H1 (cell line): Measurements from ENCODE around the gene ABCB11. TPM values are rescaled to one million over a fixed set of nuclear protein-coding genes. Genes with fewer than 3 reads are reported as not detected.

ENCODE experiments used
- CTCF ChIA-PET: fragments of 300-600 bp; sonication (Branson Sonifier 250); formaldehyde crosslinking; loops from one replicate; lab custom pipeline; 2021; ENCODE audit not compliant: partially characterized antibody; lab: Charles Lee
- POLR2A ChIA-PET: fragments of 300-600 bp; sonication (Branson Sonifier 250); formaldehyde crosslinking; loops from one replicate; lab custom pipeline; 2021; ENCODE audit warnings: inconsistent platforms; ENCODE audit not compliant: partially characterized antibody; lab: Charles Lee
- DNase-seq, 2 experiments: peaks; one replicate each; pipeline versions ENCODE4 v3.0.0 to v3.0.0-alpha.2; 2010 to 2022; ENCODE audit warnings: low spot score in 2 of 2, low read depth in 1 of 2, mixed read lengths in 1 of 2
- FAIRE-seq: peaks from 2 replicates; lab custom pipeline; 2011; peaks lifted over from hg19 to GRCh38; lab: Jason Lieb, UNC
- H2AFZ ChIP-seq: 2 replicates; pipeline ENCODE4 v1.8.1; 2012; ENCODE audit warnings: low read length, inconsistent platforms
- H2AK5ac ChIP-seq: 2 replicates; pipeline ENCODE4 v1.6.1; 2013; ENCODE audit warnings: low read depth, low read length
- H2BK120ac ChIP-seq: replicated peaks from 2 replicates; pipeline ENCODE3; 2013; ENCODE audit warnings: low read depth, low read length, inconsistent platforms
- H2BK12ac ChIP-seq: 2 replicates; pipeline ENCODE4 v1.6.1; 2013; ENCODE audit warnings: low read depth, low read length
- H2BK15ac ChIP-seq: 2 replicates; pipeline ENCODE4 v1.6.1; 2013; ENCODE audit warnings: low read length
- H2BK20ac ChIP-seq: 2 replicates; pipeline ENCODE4 v1.6.1; 2013; ENCODE audit warnings: low read length
- H2BK5ac ChIP-seq: 2 replicates; pipeline ENCODE4 v1.6.1; 2013; ENCODE audit warnings: low read depth, low read length
- H3K14ac ChIP-seq: 2 replicates; pipeline ENCODE4 v1.6.1; 2013; ENCODE audit warnings: inconsistent platforms; ENCODE audit not compliant: insufficient read length
- H3K18ac ChIP-seq: 2 replicates; pipeline ENCODE4 v1.6.1; 2013; ENCODE audit warnings: low read length; ENCODE audit errors: extremely low read depth
- H3K23ac ChIP-seq: 2 replicates; pipeline ENCODE4 v1.6.1; 2013; ENCODE audit warnings: inconsistent platforms; ENCODE audit not compliant: insufficient read length
- H3K23me2 ChIP-seq: 2 replicates; pipeline ENCODE4 v1.6.1; 2013; ENCODE audit warnings: low read depth, low read length
- H3K27ac ChIP-seq: 2 replicates; pipeline ENCODE4 v1.6.1; 2011; ENCODE audit warnings: low read depth, low read length, inconsistent platforms
- H3K27me3 ChIP-seq, 4 experiments: replicated peaks in 1 of 4; 1 replicate in 1 of 4; 2 replicates in 3 of 4; pipeline versions ENCODE4 v1.6.1 to v1.8.1; 2011 to 2013; ENCODE audit warnings: low read length in 3 of 4, mild to moderate bottlenecking in 3 of 4, inconsistent platforms in 2 of 4, mixed read lengths in 2 of 4, moderate library complexity in 1 of 4; ENCODE audit not compliant: control insufficient read depth in 3 of 4, insufficient read depth in 3 of 4; ENCODE audit errors: extremely low read depth in 1 of 4
- H3K36me3 ChIP-seq, 4 experiments: 2 replicates each; pipeline versions ENCODE4 v1.6.1 to v1.8.1; 2011 to 2013; ENCODE audit warnings: mild to moderate bottlenecking in 4 of 4, low read length in 3 of 4, moderate library complexity in 2 of 4, control low read depth in 1 of 4, inconsistent platforms in 1 of 4; ENCODE audit not compliant: insufficient read depth in 4 of 4, control insufficient read depth in 2 of 4
- H3K4ac ChIP-seq: replicated peaks from 2 replicates; pipeline ENCODE3; 2013; ENCODE audit warnings: low read length, low read depth, mixed read lengths, inconsistent platforms; ENCODE audit not compliant: insufficient read length
- H3K4me1 ChIP-seq, 4 experiments: replicated peaks in 1 of 4; 1 replicate in 1 of 4; 2 replicates in 3 of 4; pipeline versions ENCODE4 v1.6.1 to v1.8.1; 2011 to 2013; ENCODE audit warnings: low read length in 3 of 4, inconsistent platforms in 2 of 4, mixed read lengths in 1 of 4; ENCODE audit not compliant: insufficient read depth in 4 of 4, control insufficient read depth in 3 of 4
- H3K4me2 ChIP-seq, 2 experiments: 2 replicates each; pipeline versions ENCODE4 v1.6.1 to v1.8.1; 2011 to 2013; ENCODE audit warnings: low read depth in 2 of 2, low read length in 2 of 2, control low read depth in 1 of 2, inconsistent platforms in 1 of 2, mild to moderate bottlenecking in 1 of 2; ENCODE audit not compliant: insufficient read depth in 1 of 2
- H3K4me3 ChIP-seq, 4 experiments: fragments of 200-600, 300-600 bp in 1 of 4; sonication (generic), shearing (Covaris generic), sonication (Bioruptor Twin) in 1 of 4; 2 replicates each; pipeline versions ENCODE4 v1.5.1 to v1.8.1; 2011 to 2016; ENCODE audit warnings: low read length in 4 of 4, low read depth in 3 of 4, control low read depth in 2 of 4, inconsistent platforms in 2 of 4, mild to moderate bottlenecking in 2 of 4, mixed read lengths in 1 of 4, moderate library complexity in 1 of 4; ENCODE audit not compliant: insufficient read depth in 2 of 4; ENCODE audit errors: extremely low read depth in 1 of 4
- H3K56ac ChIP-seq: replicated peaks from 2 replicates; pipeline ENCODE3; 2013; ENCODE audit warnings: low read depth, mild to moderate bottlenecking, mixed read lengths, low read length, inconsistent platforms; ENCODE audit not compliant: insufficient read length
- H3K79me1 ChIP-seq: 2 replicates; pipeline ENCODE4 v1.6.1; 2013; ENCODE audit warnings: low read depth, low read length, control low read depth
- H3K79me2 ChIP-seq, 2 experiments: 2 replicates each; pipeline versions ENCODE4 v1.6.1 to v1.8.1; 2012 to 2013; ENCODE audit warnings: low read length in 2 of 2, mild to moderate bottlenecking in 2 of 2, inconsistent platforms in 1 of 2; ENCODE audit not compliant: insufficient read depth in 2 of 2, control insufficient read depth in 1 of 2
- H3K9ac ChIP-seq, 4 experiments: replicated peaks in 1 of 4; 1 replicate in 1 of 4; 2 replicates in 3 of 4; pipeline versions ENCODE4 v1.6.1 to v1.8.1; 2011 to 2013; ENCODE audit warnings: low read depth in 3 of 4, low read length in 3 of 4, control low read depth in 2 of 4, mild to moderate bottlenecking in 2 of 4, moderate library complexity in 2 of 4, inconsistent platforms in 1 of 4; ENCODE audit errors: extremely low read depth in 1 of 4
- H3K9me3 ChIP-seq, 2 experiments: 2 replicates each; pipeline versions ENCODE4 v1.6.1 to v1.8.1; 2012 to 2013; ENCODE audit warnings: mild to moderate bottlenecking in 2 of 2, moderate library complexity in 2 of 2, control low read depth in 1 of 2, inconsistent platforms in 1 of 2, low read depth in 1 of 2, low read length in 1 of 2, mixed read lengths in 1 of 2; ENCODE audit not compliant: insufficient read depth in 2 of 2
- H4K20me1 ChIP-seq, 2 experiments: replicated peaks in 1 of 2; 2 replicates each; pipeline versions ENCODE3 to v1.8.1; 2011 to 2013; ENCODE audit warnings: inconsistent platforms in 2 of 2, low read length in 2 of 2, mild to moderate bottlenecking in 1 of 2; ENCODE audit not compliant: insufficient read depth in 2 of 2, control insufficient read depth in 1 of 2
- H4K5ac ChIP-seq: 2 replicates; pipeline ENCODE4 v1.6.1; 2013; ENCODE audit warnings: low read length, low read depth, mixed read lengths, inconsistent platforms; ENCODE audit not compliant: insufficient read length
- H4K8ac ChIP-seq: 2 replicates; pipeline ENCODE4 v1.8.0; 2013; ENCODE audit warnings: mild to moderate bottlenecking, moderate library complexity, low read length, inconsistent platforms; ENCODE audit not compliant: insufficient read depth; ENCODE audit errors: extremely low read depth
- H4K91ac ChIP-seq: replicated peaks from 2 replicates; pipeline ENCODE3; 2013; ENCODE audit warnings: low read length, mixed read lengths, inconsistent platforms; ENCODE audit not compliant: insufficient read length
- BACH1 ChIP-seq: IDR thresholded peaks from 2 replicates; pipeline ENCODE4 v1.6.1; 2012; ENCODE audit warnings: low read length, improper control_type of control experiment
- CBX8 ChIP-seq: fragments of 300-800, 300-1000 bp; sonication (generic); IDR thresholded peaks from 2 replicates; pipeline ENCODE4 v1.7.1; 2016; ENCODE audit warnings: low read depth, low read length, borderline replicate concordance
- JUND ChIP-seq: IDR thresholded peaks from 2 replicates; pipeline ENCODE4 v1.6.1; 2011; ENCODE audit warnings: mild to moderate bottlenecking, improper control_type of control experiment, low read length
- RAD21 ChIP-seq, 2 experiments: IDR thresholded peaks in 1 of 2; conservative IDR thresholded peaks in 1 of 2; 2 replicates each; pipeline ENCODE4 v1.6.1; 2011; ENCODE audit warnings: low read depth in 2 of 2, low read length in 2 of 2, improper control_type of control experiment in 1 of 2, inconsistent platforms in 1 of 2, mild to moderate bottlenecking in 1 of 2, moderate library complexity in 1 of 2
- SAP30 ChIP-seq: fragments of 300-600 bp; sonication (generic); IDR thresholded peaks from 2 replicates; pipeline ENCODE4 v1.7.1; 2012; ENCODE audit warnings: low read length, moderate library complexity, mild to moderate bottlenecking, inconsistent platforms; ENCODE audit not compliant: insufficient read depth, insufficient replicate concordance
- TBP ChIP-seq: IDR thresholded peaks from 2 replicates; pipeline ENCODE4 v1.6.1; 2011; ENCODE audit warnings: low read depth, low read length, improper control_type of control experiment
- whole genome bisulfite sequencing, 2 experiments: shearing (Covaris generic) in 1 of 2; methylation state at CpG; one replicate each; pipeline versions ENCODE4 v1.1.6 to v1.1.7; 2013 to 2015; ENCODE audit warnings: low lambda C conversion rate in 2 of 2, mixed read lengths in 2 of 2, inconsistent platforms in 1 of 2, low coverage in 1 of 2, missing lambda C conversion rate in 1 of 2; ENCODE audit not compliant: insufficient replicate concordance in 2 of 2, insufficient coverage in 1 of 2, insufficient read length in 1 of 2; ENCODE audit errors: extremely low coverage in 1 of 2, missing lambda C conversion rate in 1 of 2; 5-methylcytosine and 5-hydroxymethylcytosine counted together
- polyA plus RNA-seq, 7 experiments: library from polyadenylated mRNA; depleted of rRNA in 3 of 7; stranded (reverse) in 5 of 7; unstranded in 2 of 7; fragments of >200 nt in 5 of 7; fragments of 200-250 nt in 2 of 7; gene quantifications; 1 replicate in 5 of 7; 2 replicates in 1 of 7; 4 replicates in 1 of 7; pipeline versions ENCODE4 v1.2.1 to v1.2.3, GENCODE V29; 2011 to 2013; ENCODE audit warnings: missing spikeins in 2 of 7, mixed read lengths in 2 of 7
- total RNA-seq: library from RNA; stranded (reverse); fragmentation: NEBNext Ultra II Directional; extraction: Animal tissue kit (Norgen Biotek cat#: 25700); gene quantifications from 2 replicates; pipeline ENCODE4 v1.2.1, GENCODE V29; 2021

Gene ABCB11
- total and polyA plus RNA-seq, 2 of the 8 experiments (the other 6 are each of a cell fraction or from before 2014, with no cell fraction given), result not detected

DNA sequence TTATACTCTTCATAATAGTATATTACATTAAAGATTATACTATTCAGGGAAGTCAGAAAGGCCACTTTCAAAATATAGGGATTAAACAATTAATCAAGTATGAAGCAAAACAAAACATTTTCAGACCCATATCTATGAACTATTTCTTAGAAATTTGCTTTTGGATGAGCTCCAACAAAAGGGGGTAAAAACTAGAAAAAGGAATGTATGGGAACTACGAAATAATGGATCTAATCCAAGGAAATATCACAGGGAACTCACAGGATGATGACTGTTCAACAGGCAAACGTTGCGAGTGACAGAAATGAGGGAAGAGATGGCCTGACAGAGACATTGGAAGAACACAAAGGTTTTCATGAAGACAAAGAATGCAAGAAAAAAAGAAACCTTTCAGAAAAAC lies 102.1 kb downstream of the ABCB11 start:
- Histone ChIP-seq H3K9ac (peak overlapping the region in 1 of 4 experiments; percentile 34; a peak in 1 of 7 replicates), H4K91ac (no peak overlapping the region), H3K27me3 (no peaks in the 10 kb centered on the region), H2AFZ (no peak overlapping the region), H3K27ac (no peak overlapping the region), H3K4me2 (no peak overlapping the region), H3K79me2 (no peaks in the 10 kb centered on the region), H2BK120ac (no peak overlapping the region), H3K4ac (no peak overlapping the region), H3K9me3 (no peaks in the 10 kb centered on the region), H4K8ac (no peak overlapping the region), H4K20me1 (peaks cover 0 to 1% of the 10 kb centered on the region in 2 experiments), H3K18ac (no peak overlapping the region), H3K4me3 (no peak overlapping the region), H3K14ac (no peak overlapping the region), H2BK5ac (no peak overlapping the region), H3K56ac (no peak overlapping the region), H2BK20ac (no peak overlapping the region), H3K36me3 (no peaks in the 10 kb centered on the region), H3K4me1 (no peaks in the 10 kb centered on the region), H2BK12ac (no peak overlapping the region), H2BK15ac (no peak overlapping the region), H3K23me2 (no peaks in the 10 kb centered on the region), H4K5ac (no peak overlapping the region), H2AK5ac (no peak overlapping the region), H3K79me1 (no peaks in the 10 kb centered on the region), H3K23ac (no peak overlapping the region)
- 91% methylated on average over 3 of the region's 3 CpGs; no CpG with 5 or more reads in 1 of the 2 experiments for WGBS, 2 experiments
- FAIRE-seq, result no peak
- CTCF ChIA-PET, result no interaction called here
- TF ChIP-seq JUND, result no peak
- no peak for TF ChIP-seq BACH1
- no peak for TF ChIP-seq TBP
- TF ChIP-seq SAP30, result no peak
- TF ChIP-seq CBX8, result no peak
- no peak for TF ChIP-seq RAD21 (IDR thresholded peaks at IDR 0.05 in 1 of 2, conservative IDR thresholded peaks at IDR 0.05 in 1 of 2; ENCODE audit: low read depth in 2 of 2, low read length in 2 of 2)
- no peak for DNase-seq
- POLR2A ChIA-PET, result no interaction called here
